ENCODE measurements around the gene AK5.
A peak's percentile ranks its signal among the peaks of the same experiment; 100 is the strongest.

Gene AK5

DNA sequence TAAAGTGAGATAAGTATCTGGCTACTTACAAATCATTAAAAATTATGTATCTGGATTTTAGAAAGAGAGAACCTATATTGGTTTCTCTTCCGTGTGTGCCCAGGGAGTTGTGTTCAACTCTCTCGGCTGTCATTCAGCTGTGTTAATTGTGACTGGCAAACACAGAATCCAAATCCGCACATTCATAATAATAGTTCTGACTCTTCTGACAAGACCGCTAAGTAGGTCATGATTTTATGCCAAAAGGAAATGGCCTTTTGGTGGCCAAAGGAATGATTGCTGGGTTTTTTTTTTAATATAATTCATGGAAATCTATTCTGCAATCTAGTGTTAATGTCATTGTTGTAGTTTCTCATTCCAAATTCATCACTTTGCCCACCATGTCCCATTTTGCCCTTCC lies 110.7 kb downstream of the AK5 start:
- DNase-seq (ENCODE audit: low read depth) = no peak
- H3K4me3 ChIP-seq (replicated peaks; ENCODE audit: low read depth, low read length) = no peak overlapping the region
- TF ChIP-seq, protein P1, sequence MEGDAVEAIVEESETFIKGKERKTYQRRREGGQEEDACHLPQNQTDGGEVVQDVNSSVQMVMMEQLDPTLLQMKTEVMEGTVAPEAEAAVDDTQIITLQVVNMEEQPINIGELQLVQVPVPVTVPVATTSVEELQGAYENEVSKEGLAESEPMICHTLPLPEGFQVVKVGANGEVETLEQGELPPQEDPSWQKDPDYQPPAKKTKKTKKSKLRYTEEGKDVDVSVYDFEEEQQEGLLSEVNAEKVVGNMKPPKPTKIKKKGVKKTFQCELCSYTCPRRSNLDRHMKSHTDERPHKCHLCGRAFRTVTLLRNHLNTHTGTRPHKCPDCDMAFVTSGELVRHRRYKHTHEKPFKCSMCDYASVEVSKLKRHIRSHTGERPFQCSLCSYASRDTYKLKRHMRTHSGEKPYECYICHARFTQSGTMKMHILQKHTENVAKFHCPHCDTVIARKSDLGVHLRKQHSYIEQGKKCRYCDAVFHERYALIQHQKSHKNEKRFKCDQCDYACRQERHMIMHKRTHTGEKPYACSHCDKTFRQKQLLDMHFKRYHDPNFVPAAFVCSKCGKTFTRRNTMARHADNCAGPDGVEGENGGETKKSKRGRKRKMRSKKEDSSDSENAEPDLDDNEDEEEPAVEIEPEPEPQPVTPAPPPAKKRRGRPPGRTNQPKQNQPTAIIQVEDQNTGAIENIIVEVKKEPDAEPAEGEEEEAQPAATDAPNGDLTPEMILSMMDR (IDR thresholded peaks at IDR 0.05; ENCODE audit: low read length, missing control alignments) = no peak

DNA sequence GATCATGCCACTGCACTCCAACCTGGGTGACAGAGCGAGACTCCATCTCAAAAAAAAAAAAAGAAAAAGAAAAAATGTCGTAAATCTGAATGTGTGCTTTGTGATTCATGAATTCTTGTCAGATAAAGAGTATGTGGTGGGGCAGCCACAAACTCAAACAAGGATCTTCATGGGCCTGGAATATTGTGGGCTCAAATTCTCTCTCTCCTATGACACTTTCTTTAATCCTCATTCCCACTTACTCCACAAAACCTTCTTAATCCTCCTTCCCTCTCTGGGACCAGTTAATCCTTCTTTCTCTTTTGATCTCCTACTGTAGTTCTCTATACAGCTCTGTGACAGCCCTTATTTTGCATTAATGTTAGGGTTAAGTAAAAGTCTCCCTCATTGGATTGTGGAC lies 112.3 kb downstream of the AK5 start:
- TF ChIP-seq, protein P1 (IDR thresholded peaks at IDR 0.05; ENCODE audit: low read length, missing control alignments) = no peak
- no peak overlapping the region for H3K4me3 ChIP-seq (replicated peaks; ENCODE audit: low read depth, low read length)
- DNase-seq (ENCODE audit: low read depth) = peak; percentile 43

DNA sequence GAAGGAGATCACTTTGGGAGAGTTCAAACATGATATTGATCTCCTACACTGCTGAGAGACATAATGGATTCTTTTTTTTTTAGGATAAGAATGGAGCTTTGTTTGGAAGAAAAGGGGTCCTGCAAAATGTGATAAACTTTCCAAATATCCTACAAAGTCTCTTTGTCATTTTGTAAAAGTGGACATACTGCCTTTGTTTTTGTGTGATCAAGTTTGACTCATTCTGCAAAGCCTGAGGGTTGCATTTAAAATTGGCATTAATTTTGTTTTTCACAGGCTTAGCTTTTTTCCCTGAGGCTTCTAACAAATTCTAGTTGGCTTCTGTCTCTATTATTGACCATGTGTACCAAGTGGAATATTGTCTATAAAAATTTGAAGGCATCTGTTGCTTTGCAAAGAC lies 113.2 kb downstream of the AK5 start:
- TF ChIP-seq, protein P1 (IDR thresholded peaks at IDR 0.05; ENCODE audit: low read length, missing control alignments) = no peak
- no peak overlapping the region for H3K4me3 ChIP-seq (replicated peaks; ENCODE audit: low read depth, low read length)
- DNase-seq (ENCODE audit: low read depth) = no peak

DNA sequence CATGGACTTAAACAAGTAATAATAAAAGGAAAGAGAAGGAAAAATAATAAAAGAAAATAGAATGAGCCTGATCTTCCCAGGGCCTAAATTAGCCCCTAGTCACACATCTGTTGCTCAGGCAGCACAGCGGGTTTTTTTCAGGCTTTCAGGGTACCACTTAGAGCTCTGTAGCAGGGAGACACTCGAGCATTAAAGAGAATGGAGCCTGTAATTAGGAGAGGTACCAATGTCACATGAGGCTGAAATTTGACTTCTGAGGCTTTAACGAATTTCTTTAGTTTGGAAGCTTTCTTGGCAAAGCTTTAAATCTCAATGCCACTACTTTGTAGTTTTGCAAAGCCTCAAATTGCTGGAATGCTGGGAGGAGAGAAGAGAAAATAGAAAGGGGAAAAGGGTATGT lies 116.3 kb downstream of the AK5 start:
- H3K4me3 ChIP-seq (replicated peaks; ENCODE audit: low read depth, low read length) = no peak overlapping the region
- DNase-seq (ENCODE audit: low read depth) = no peak
- TF ChIP-seq, protein P1 (IDR thresholded peaks at IDR 0.05; ENCODE audit: low read length, missing control alignments) = no peak

DNA sequence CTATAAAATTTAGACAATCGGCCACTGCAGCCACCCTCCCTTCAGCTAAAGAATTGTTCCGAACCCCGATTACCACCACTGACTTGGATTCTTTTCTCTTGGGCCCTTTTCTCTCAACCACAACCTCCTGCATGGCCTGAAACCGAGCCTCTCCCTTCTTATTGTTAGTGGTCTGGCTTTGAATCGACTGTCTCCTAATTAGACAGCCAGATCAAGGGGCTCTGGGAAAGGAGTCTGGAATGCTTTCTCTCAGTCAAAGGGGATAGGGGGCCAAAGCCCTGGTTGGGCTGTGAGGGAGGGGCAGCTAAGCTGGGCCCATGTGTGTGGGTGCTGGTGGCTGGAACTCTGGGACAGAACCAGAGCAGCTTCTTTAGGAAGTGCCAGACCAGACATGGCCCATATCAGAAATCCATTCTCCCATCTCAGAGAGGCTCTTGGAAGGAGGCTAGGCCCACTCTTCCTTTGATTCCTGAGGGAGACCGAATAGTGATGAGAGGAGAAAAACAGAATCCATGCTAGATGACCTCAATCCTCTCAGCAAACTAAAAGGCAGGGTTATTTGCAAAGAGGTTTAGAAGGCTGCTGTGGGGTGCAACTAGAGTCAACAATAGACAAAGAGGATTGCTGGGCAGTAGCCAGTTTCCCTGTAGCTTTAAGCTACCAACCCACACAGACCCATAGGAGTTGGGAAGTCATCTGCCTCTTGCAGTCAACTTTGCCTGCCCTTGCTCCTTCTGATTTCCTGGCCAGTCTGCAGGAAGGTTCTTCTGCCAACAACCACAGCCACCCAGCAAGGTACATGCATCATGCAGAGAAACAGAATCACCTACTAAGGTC lies 117.6 kb downstream of the AK5 start:
- TF ChIP-seq, protein P1 (IDR thresholded peaks at IDR 0.05; ENCODE audit: low read length, missing control alignments) = no peak
- H3K4me3 ChIP-seq (replicated peaks; ENCODE audit: low read depth, low read length) = no peak overlapping the region
- DNase-seq (ENCODE audit: low read depth) = peak; percentile 9

DNA sequence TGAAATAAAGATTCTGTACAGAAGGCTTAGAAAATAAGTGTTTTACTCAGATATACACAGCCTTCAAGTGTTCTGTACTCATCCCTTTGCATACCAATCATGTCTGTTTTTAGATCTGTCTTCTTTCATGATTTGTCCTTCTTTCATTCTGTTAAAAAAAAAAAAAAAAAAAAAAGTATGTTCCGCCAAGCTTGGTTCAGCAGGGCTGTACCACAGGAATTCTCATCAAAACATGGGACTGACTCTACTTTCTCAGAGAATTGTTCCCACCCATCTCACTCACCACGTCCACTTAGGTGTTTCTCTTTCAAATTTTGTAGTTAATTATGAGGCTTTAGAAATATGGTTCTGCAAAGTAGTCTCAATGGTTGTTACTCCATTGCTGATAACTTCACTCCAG lies 119.0 kb downstream of the AK5 start:
- DNase-seq (ENCODE audit: low read depth) = no peak
- no peak overlapping the region for H3K4me3 ChIP-seq (replicated peaks; ENCODE audit: low read depth, low read length)
- TF ChIP-seq, protein P1 (IDR thresholded peaks at IDR 0.05; ENCODE audit: low read length, missing control alignments) = no peak

DNA sequence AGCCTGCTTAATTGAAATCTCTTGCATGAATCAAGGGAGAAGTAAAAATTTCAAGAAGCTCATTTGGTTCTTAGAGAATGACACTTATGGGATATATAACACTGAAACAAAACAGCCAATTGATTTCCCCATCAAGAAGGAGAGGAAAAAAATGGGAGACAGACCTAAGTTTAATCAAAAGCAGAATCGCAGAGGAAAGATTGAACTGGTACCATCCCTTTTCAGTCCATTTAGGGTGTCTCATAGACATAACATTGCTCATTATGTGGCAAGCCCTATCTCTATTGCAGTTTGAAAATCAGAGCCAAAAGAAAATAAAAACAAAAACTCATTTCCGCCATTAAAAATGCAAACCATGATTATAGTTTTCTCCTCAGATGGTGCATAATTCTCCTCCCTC lies 119.6 kb downstream of the AK5 start:
- H3K4me3 ChIP-seq (replicated peaks; ENCODE audit: low read depth, low read length) = no peak overlapping the region
- DNase-seq (ENCODE audit: low read depth) = no peak
- TF ChIP-seq, protein P1 (IDR thresholded peaks at IDR 0.05; ENCODE audit: low read length, missing control alignments) = no peak
